T-helper 1 cell treated with Interleukin-12 subunit alpha and Interleukin-12 subunit beta and Interleukin-4 antibody, amounts not matched to agents 30 ng/mL and 1 ng/mL, for 36 hours (primary cell): Measurements from ENCODE around the gene STX10. TPM values are rescaled to one million over a fixed set of nuclear protein-coding genes. Genes with fewer than 3 reads are reported as not detected.

Source experiments
- intact Hi-C: fragments of 100-400 bp; cut with micrococcal nuclease; formaldehyde crosslinking; loops from one replicate; pipeline ENCODE4 v1.15.1; 2024
- total RNA-seq: library from RNA; stranded (reverse); gene quantifications from 2 replicates; pipeline ENCODE4 v1.2.3, GENCODE V29; 2022

STX10 gene
- total RNA-seq, 1 donor from 2014 or later, result 52.9 TPM

DNA sequence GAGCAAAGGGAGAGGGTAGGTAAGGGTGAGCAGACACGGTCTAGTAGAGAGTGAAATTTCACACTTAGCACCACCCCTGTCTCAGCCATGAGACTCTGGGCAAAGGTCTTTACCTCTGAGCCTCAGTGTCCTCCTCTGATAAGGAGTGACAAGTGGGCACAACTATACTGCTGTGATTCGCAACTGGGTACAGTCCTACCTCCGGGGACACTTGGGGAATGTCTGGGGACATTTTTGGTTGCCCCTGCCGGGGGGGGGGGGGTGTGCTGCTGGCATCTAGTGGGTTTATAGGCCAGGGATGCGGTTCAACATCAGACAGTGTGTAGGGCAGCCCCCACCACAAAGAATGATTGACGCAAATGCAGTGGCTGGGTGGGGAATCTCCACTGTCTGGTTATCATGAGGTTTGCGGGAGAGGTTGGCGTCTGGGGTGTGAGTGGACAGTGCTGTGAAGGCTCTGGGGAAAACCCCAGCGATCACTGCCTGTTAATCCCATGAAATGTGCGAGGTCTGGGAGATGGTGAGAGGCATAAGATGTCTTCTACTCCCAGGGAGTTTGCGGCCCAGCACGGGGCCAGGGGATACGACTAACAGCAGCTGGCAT is 27.8 kb downstream of the STX10 start:
- intact Hi-C loops, result no loop called here

DNA sequence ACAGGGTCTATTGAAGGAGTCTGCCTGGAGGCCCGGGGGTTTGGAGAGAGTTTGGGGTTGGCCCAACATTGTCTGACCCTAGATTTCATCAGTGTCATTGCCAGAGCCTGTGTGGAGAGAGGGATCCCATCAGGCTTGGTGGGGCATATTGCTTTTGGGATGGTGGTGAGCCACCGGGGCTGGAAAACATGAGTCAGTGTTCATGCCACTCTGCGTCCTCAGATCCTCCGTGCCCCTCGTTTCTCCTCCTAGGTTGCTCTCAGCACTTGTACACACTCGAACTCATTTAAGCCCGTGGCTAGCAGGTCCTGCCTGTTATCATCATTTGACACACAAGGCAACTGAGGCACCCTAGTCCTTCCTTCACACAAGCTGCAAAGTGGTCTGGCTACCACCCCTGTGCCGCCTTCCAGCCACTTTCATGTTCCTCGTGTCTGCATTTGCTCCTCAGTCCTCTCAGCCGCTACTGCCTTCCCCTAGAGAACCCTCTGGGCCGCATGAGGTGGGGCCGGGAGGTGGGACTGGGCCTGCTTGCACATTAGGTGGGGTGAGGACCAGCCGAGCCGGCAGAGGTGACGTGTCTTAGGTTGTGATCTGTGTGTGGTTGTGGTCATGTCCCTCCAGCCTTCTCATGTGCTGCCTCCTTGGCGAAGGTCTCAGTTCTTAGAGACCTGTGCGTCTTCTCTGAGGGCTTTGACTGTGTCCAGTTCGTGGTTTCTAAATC is 28.5 kb downstream of the STX10 start:
- intact Hi-C loops, result no loop called here

DNA sequence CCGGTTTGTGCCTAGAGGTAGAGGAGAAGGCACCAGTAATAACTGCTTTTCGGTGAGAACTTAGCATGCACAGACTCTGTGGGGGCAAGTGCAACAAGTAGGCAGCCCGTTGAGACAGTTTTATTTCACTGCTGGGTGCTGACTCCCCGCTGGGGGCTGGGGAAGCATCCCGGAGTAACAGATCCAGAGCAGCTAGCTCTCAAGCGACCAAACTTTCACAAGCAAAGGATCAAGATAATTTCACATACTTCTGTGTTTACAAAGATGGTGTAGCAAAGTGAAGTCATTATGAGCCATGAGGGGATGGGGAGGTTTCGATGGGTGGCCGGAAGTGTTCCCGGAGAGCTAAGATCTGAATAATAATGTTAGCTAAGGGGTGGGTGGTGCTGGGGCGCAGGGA is 29.4 kb downstream of the STX10 start:
- intact Hi-C loops, result no loop called here

DNA sequence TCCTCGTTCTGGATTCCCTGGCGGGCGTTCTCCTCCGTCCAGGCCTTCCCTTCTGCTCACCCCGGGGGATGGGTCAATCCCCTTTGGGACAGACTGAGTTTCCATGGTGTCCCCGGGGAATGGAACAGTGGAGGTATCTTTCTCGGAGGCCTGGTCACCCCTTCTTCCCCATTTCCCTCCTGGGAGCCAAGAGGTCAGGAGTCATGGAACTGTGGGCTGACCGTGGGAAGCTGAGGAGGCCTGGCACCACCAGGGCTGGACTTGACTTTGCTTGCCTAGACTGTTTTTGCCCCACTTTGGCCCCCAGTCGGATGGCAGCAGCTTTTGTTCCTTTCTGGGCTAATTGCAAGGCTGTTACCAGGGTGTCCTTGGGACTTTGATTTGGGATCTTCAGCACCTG is 30.1 kb downstream of the STX10 start:
- intact Hi-C loops, result no loop called here

DNA sequence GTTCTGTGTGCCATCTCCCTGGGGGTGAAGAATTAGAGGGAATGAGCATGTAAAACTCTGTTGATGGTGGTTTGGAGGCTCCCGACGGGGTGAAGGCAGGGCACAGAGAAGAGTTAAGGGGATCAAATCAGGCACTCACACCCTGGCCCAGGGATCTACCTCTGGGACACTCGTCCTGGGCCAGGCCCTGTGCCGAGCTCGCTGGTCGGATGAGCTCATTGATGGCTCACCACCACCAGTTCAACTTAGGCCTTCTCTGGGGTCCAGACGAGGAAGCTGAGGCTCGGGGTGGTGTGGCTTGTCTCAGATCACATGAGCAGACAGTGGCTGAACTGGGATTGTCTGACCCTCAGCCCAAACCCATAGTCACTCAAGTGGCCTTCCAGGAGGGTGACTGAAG is 30.5 kb downstream of the STX10 start:
- intact Hi-C loops, result no loop called here

DNA sequence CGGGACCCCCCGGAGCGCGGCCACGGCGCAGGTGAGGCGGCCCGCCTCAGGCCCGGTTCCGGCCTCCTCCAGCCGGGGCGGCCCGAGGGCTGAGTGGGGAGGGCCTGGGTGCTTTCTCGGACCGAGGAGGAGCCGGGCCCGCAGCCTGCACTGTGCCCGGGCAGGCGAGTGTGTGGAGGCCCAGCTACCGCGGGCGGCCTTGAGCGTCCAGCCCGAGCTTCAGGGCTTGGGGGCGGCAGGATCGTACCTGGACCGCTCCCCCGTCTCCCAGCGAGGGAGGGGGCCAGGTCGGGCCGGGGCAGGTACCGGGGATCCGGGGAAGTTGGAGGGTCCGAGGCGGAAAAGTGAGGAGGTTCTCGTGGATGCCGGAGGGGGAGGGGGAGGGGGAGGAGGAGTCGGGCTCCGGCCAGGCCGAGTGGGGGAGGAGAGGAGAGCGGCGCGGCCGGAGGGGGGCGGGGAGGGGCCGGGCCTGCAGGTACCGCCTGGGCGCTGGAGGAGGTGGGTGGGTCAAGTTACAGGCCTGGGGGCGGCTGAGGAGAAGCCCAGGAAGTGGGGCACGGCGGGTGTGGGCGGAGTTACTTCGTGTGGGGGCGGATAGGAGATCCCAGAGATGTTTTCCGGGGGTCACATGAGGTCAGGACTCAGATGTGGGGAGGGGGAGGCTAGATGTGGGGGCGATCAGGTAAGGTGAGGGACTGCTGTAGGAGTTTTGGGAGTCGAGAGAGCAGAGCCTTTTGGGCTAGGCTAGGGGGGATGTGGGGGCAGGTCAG is 31.6 kb downstream of the STX10 start:
- intact Hi-C loops, result loop anchor here (1.0 kb wide), 2 partner anchors 14 to 32 kb away; partner anchors contain the start of genes IER2 and STX10

DNA sequence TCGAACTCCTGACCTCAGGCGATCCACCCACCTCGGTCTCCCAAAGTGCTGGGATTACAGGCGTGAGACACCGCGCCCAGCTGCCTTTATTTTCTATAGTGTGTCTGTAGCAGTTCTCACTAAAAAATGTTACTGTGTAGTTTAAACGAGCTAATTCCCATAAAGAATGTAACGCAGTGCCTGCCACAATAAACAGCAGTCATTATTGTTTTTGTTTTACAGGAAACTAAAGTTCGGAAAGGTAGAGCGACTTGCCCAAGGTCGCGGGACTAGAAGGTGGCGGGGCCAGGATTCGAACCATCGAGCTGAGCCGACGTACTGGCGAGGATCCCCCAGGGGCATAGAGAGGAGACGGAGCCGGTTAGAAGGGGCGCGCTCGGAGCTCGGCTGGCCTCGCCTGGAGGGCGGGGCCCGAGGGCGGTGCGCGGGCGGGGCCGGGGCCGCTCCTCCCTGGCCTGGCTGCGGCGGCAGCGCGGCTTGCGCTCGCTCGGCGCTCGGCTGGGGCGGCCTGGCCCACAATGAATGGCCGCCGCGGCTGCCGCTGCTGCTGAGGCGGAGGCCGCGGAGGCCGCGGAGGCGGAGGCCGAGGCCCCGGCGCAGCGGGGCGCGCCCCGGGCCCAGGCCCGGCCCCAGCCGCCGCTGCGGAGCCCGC is 32.3 kb downstream of the STX10 start, which contains the start of gene NACC1:
NACC1 (plus strand) TSS at position 493 of the 652 bp plus-strand sequence. CDS start 16,944 bp downstream, outside the sequence.
- intact Hi-C loops, result loop anchor here (1.0 to 2.0 kb wide), 4 partner anchors 14 to 173 kb away; partner anchors contain the start of genes IER2, RAD23A and STX10

DNA sequence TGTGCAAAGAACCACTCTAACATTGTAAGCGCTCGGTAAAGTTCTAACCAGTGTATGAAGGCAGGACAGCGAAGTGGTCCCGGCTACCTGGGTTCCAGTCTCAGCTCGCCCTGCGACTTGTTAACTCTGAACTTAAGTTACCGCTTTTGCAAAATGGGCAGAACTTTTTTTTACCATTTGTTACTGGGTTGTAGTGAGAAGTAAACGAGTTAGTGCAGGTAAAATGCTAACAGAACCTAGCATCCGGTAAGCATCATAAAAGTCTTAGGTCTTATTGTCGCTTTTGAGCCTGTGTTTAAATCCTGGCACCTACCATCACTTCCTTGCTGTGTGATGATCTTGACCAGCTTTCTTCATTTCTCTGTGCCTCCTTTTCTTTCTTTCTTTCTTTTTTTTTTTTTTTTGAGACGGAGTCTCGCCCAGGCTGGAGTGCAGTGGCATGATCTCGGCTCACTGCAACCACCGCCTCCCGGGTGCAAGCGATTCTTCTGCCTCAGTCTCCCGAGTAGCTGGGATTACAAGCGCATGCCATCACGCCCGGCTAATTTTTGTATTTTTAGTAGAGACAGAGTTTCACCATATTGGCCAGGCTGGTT is 32.9 kb downstream of the STX10 start:
- intact Hi-C loops, result loop anchor here (1.0 to 2.0 kb wide), 2 partner anchors 46 to 172 kb away; partner anchors contain the start of gene RAD23A

DNA sequence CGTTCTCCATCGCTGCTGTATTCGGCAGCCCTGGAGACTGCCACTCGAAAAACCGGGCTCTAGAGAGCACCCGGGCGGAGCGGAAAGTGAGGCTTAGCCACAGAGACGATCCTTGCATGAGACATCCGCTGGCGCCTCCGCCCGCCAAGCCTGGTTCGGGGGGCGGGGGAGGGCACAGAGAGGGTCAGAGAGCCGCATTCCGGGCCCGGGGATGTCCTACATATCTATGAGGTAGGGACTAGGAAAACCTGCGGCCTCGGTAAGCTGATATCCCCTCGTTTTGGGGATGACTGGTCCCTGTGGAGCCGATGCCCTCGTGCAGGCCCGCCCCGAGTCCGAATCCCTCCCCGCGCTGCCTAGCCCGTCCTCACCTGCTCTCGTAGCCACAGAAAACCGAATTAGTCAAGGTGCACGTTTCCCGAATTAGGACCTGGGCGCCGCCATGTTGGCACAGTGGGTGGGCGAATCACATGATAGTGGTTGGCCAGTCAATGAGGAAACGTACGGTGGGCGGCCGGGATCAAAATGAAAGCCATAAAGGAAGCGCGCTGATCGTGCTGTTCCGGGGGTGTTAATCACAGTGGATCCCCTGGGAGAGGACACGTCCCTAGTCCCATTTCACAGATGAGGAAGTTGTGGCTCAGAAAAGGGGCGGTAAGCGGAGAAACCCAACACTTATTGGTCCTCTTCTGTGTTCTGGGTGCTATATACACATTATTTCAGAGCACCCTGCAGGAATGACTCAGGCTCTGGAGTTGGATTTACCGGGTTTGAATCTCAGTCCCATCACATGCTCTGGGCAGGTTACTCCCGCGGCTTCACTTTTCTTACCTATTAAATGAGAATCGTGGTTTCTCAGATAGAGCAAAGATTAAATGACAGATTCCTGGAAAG is 33.6 kb downstream of the STX10 start, which contains the start of gene TRMT1:
TRMT1 (minus strand) TSS at position 459 of the 894 bp plus-strand sequence; CDS start at position 118, 341 bp downstream.
- intact Hi-C loops, result loop anchor here (1.0 to 2.0 kb wide), 6 partner anchors 11 to 171 kb away; partner anchors contain the start of gene RAD23A

DNA sequence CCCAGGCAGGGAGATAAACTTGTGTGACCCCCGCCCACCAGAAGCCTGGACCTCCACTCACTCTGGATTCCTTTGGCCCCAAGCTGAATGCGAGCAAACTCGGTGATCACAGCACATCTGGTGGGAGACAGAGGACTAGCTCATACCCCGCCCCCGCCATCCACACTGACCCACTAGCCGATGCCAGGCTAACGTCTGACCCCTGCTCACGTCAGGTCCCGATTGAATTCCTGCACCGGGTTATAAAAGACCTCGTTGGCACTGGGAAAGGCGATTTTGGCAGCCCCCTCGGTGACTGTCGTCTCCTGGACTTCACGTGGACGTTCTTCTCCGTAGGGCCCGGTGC is 34.3 kb downstream of the STX10 start:
- intact Hi-C loops, result loop anchor here (1.0 to 2.0 kb wide), 5 partner anchors 11 to 146 kb away; no protein-coding TSS in a partner anchor

DNA sequence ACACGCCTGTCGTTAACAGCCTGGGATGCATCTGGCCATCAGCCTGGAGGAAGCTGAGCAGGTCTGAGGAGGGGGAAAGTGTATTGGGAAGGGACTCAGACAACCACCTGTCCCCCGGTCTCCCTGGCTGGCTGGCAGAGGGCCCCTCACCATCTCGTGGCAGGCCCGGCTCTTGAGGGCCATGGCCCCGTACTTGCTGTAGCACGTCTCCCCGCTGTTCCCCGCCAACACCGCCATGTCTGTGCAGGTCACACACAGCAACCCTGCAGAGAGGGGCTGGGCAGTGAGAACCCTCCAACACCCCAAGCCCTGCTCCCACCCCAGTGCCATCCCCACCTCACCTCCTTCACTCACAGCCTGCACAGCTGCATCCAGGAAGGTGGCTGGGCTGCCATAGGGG is 37.6 kb downstream of the STX10 start:
- intact Hi-C loops, result no loop called here

DNA sequence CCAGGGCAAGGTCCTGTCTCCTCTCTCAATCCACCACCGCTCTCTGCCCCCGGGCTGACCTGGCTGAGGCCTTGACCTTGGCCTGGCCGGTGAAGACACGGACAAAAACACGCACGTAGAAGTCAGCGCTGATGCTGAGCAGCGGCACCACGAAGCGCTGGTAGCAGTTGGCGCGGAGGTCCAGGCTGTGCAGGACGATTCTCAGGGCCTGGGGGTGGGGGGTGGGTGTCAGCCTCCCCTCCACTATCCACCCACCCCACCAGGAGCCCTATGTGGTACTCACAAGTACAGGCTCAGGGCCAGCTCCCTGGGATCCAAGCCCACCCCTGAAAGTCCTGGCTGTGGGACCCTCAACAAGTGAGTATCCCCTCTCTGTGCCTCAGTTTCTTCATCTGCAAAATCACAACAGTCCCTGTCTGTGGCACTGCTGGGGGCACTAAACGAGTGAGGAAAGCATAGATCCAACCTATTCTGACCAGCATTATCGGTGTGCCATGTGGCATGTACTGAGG is 40.0 kb downstream of the STX10 start:
- intact Hi-C loops, result no loop called here

DNA sequence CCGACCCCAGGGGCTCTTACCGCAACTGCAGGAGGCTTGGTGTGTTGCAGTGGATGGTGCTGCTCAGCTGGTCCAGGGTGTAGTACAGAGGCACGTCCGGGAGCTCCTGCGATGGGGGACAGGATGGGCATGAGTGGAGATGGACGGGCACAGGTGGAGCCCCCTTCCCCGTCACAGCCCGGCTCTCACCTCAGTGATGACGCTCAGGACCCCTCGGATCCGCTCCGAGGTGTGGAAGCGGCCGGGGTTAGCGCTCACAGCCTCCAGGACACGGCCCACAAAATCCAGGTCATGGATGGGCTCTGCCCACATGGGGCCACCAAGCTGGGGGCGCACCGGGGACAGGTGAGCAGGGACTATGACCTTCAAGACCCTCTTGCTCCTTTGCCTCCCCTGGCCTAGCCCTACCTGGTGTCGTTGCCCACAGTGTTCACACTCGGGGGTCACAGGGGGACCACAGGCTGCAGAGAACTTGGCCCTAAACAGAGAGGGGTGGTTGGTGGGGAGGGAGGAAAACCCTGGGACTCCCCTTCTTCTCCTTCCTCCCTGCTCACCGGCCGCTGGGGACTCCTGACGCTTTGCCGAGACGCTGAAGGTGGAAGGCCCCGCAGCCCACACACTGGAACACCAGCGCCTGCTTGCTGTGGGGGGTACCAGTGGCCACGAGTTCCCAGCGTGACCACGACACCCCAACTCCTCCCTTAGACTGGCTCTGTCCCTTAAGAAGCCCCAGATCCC is 40.6 kb downstream of the STX10 start:
- intact Hi-C loops, result no loop called here

DNA sequence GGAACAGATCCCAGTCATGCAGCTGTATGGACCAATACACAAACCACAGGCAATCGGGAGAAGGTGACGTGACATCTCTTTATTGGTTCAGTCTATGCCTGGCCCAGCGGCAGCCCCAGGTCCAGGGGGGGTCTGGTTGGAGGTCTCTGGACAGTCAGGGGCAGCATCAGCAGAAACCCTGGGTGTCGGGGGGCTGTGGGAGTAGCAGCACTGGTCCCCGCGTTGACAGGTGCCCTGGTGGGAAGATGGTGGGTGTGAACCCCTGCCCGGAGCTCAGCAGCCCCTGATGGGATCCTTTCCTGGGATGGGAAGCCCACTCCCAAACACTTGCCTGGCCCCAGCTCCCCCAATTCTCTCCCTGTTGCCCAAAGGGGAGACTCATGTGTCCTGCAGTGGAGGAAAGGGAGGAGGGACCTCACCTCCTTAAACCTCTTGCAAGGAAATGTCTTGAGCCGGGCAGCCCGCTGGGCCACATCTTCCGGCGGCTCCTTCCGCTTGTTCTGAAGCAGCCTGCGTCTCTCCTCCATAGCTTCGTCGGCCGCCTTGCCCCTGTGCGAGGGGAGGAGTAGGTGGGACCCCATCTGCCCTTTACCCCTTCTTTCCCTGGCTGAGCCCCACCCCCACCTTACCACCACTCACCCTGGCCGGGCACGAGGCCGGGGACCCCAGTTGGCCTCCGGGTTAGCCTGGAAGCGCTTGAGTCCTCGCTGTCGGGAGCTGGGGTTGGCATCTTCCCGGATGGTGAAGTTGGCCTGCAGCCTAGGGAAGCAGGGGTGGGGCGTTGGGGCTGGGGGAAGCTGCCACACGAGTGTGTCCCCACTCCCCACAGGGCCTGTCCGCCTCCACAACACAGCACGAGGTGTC is 45.1 kb downstream of the STX10 start:
- intact Hi-C loops, result loop anchor here (1.0 to 5.0 kb wide), 4 partner anchors 11 to 213 kb away; partner anchors contain the start of genes GCDH, IER2, STX10 and TRMT1

DNA sequence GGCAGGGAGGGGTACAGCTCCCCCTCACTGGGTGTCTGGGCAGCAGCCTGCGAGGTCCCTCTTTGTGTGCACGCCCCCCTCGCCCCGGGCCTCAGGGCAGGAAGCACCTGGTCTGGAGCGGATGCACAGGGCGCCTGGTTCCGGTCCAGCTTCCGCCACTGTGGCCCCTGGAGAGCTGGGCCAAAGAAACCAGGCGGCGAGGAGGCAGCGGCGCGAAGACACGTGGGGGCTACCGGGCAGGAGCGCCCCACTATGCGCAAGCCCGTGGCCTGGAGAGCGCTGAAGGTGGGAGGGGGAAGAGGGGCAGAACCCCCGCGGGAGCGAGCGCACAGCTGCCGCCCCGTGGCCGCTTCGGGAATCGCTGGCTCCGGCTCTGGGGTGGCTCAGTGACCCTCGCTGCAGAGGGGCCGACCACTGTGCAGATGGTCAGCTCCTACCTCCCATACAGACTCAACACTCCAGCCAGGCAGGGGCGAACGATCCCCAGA is 45.8 kb downstream of the STX10 start:
- intact Hi-C loops, result loop anchor here (1.0 to 5.0 kb wide), 3 partner anchors 46 to 212 kb away; partner anchors contain the start of genes GCDH, IER2 and STX10

DNA sequence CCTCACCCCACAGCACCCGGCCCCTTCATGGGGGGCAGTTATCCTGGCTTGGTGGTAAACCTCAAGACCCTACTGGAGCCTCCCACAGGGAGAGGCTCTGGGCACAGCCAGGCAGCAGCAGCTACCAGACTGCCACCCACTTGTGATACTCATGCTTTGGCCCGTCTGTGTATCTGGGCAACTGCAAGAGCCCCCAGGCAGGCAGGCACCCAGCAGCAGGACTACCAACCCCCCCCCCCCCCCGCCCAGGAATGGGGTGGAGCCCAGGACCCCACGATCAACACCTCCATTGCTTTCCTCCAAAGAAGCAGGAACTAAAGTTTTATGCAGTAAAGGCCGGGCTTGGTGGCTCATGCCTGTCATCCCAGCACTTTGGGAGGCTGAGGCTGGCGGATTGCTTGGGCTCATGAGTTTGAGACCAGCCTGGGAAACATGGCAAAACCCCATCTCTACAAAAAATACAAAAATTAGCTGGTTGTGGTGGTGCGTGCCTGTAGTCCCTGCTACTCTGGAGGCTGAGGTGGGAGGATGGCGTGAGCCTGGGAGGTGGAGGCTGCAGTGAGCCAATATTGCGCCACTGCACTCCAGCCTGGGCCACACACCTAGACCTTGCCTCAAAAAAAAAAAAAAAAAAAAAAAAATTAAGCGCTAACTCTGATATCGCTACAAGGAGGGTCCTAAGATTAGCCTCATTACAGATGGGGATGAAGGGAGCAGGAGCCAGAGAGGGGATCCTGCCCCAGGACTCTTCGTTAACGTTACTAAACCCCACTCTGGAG is 46.4 kb downstream of the STX10 start:
- intact Hi-C loops, result loop anchor here (1.0 to 5.0 kb wide), 3 partner anchors 47 to 211 kb away; partner anchors contain the start of genes GCDH, IER2 and STX10
